Common myeloid progenitor, CD34-positive (primary cell): Measurements from ENCODE around the gene SSX2B. TPM values are rescaled to one million over a fixed set of nuclear protein-coding genes. Genes with fewer than 3 reads are reported as not detected.
"Not testable (repeated sequence)": the region's sequence is repeated elsewhere in the genome, so short reads cannot be mapped to it uniquely, and the experiment has no call there.

Source experiments
- CTCF ChIA-PET: fragments of 350-600 bp; sonication (Branson Sonifier 250); formaldehyde crosslinking; loops from one replicate; lab custom pipeline; 2021; ENCODE audit warnings: antibody characterized with exemption; lab: Charles Lee
- POLR2A ChIA-PET: fragments of 350-600 bp; sonication (Branson Sonifier 250); formaldehyde crosslinking; loops from one replicate; lab custom pipeline; 2021; ENCODE audit warnings: antibody characterized with exemption; lab: Charles Lee
- DNase-seq, 3 donors: peaks; one replicate each; pipeline versions ENCODE4 v3.0.0 to v3.0.0-alpha.2; 2013
- H3K27ac ChIP-seq, 2 experiments: 1 replicate in 1 of 2; 2 replicates in 1 of 2; pipeline ENCODE4 v1.7.0; 2013; ENCODE audit warnings: inconsistent platforms in 2 of 2, low read length in 2 of 2, mild to moderate bottlenecking in 2 of 2, low read depth in 1 of 2, moderate library complexity in 1 of 2; ENCODE audit not compliant: severe bottlenecking in 2 of 2, insufficient read depth in 1 of 2, poor library complexity in 1 of 2
- H3K27me3 ChIP-seq, 5 experiments: replicated peaks in 2 of 5; 1 replicate in 3 of 5; 2 replicates in 2 of 5; pipeline versions ENCODE4 v1.6.1 to v1.7.0; 2013; ENCODE audit warnings: low read length in 4 of 5, mild to moderate bottlenecking in 2 of 5, moderate library complexity in 2 of 5, inconsistent platforms in 1 of 5; ENCODE audit not compliant: insufficient read depth in 5 of 5, control insufficient read depth in 4 of 5
- H3K36me3 ChIP-seq, 4 experiments: 1 replicate in 2 of 4; 2 replicates in 2 of 4; pipeline versions ENCODE4 v1.6.1 to v1.7.0; 2013; ENCODE audit warnings: low read length in 3 of 4, control low read depth in 1 of 4, mild to moderate bottlenecking in 1 of 4; ENCODE audit not compliant: control insufficient read depth in 4 of 4, insufficient read depth in 4 of 4
- H3K4me1 ChIP-seq, 4 experiments: 1 replicate in 3 of 4; 2 replicates in 1 of 4; pipeline versions ENCODE4 v1.6.1 to v1.7.1; 2013; ENCODE audit warnings: low read length in 3 of 4, mild to moderate bottlenecking in 3 of 4, control low read depth in 1 of 4, inconsistent platforms in 1 of 4, moderate library complexity in 1 of 4; ENCODE audit not compliant: control insufficient read depth in 4 of 4, insufficient read depth in 4 of 4; ENCODE audit errors: control extremely low read depth in 1 of 4
- H3K4me3 ChIP-seq, 7 experiments: 1 replicate in 4 of 7; 2 replicates in 3 of 7; pipeline versions ENCODE4 v1.5.1 to v1.7.0; 2013; ENCODE audit warnings: mild to moderate bottlenecking in 7 of 7, low read length in 6 of 7, moderate library complexity in 6 of 7, inconsistent platforms in 2 of 7, low read depth in 2 of 7, control low read depth in 1 of 7; ENCODE audit not compliant: insufficient read depth in 4 of 7, control insufficient read depth in 1 of 7; ENCODE audit errors: extremely low read depth in 1 of 7
- H3K9me3 ChIP-seq, 5 experiments: 1 replicate in 4 of 5; 2 replicates in 1 of 5; pipeline versions ENCODE4 v1.6.1 to v1.7.1; 2013; ENCODE audit warnings: low read length in 4 of 5, mild to moderate bottlenecking in 2 of 5, inconsistent platforms in 1 of 5, low read depth in 1 of 5, moderate library complexity in 1 of 5; ENCODE audit not compliant: control insufficient read depth in 4 of 5, insufficient read depth in 2 of 5; ENCODE audit errors: control extremely low read depth in 1 of 5
- WGBS: methylation state at CpG from one replicate; pipeline ENCODE4 v1.1.5; 2013; ENCODE audit not compliant: insufficient coverage; 5-methylcytosine and 5-hydroxymethylcytosine counted together
- polyA plus RNA-seq: library from polyadenylated mRNA; unstranded; fragments of 120-200 nt; gene quantifications from one replicate; pipeline ENCODE4 v1.2.1, GENCODE V29; 2013

The SSX2B gene
- not detected for polyA plus RNA-seq

GRCh38 chrX:52750952-52751351 is at the start of gene SSX2B:
SSX2B (plus strand) TSS chrX:52751252; CDS start chrX:52752681, 1,429 bp downstream.
- H3K27me3 ChIP-seq, POLR2A ChIA-PET, H3K27ac ChIP-seq, H3K4me3 ChIP-seq, H3K36me3 ChIP-seq, DNase-seq, H3K9me3 ChIP-seq, CTCF ChIA-PET, H3K4me1 ChIP-seq: not testable (repeated sequence)
- no CpG with 5 or more reads among the region's 13 CpGs for WGBS

- H3K27ac ChIP-seq, H3K4me1 ChIP-seq, CTCF ChIA-PET, H3K36me3 ChIP-seq, DNase-seq, POLR2A ChIA-PET, H3K4me3 ChIP-seq, H3K27me3 ChIP-seq, H3K9me3 ChIP-seq: not testable (repeated sequence)
- WGBS: no CpG with 5 or more reads among the region's 13 CpGs
Observed at GRCh38 chrX:52707078-52707477, 44.0 kb upstream of the SSX2B start, which contains the start of gene SSX2. SSX2 (minus strand) TSS chrX:52707178; CDS start chrX:52705749, 1,429 bp downstream.

- H3K27ac ChIP-seq, H3K9me3 ChIP-seq, H3K36me3 ChIP-seq, CTCF ChIA-PET, DNase-seq, H3K4me3 ChIP-seq, POLR2A ChIA-PET, H3K4me1 ChIP-seq, H3K27me3 ChIP-seq: not testable (repeated sequence)
- WGBS: no CpG with 5 or more reads among the region's 5 CpGs
Observed at GRCh38 chrX:52765983-52766382, 14.9 kb downstream of the SSX2B start.

- H3K4me1 ChIP-seq, DNase-seq, H3K4me3 ChIP-seq, H3K27ac ChIP-seq, POLR2A ChIA-PET, H3K9me3 ChIP-seq, H3K36me3 ChIP-seq, CTCF ChIA-PET, H3K27me3 ChIP-seq: not testable (repeated sequence)
- 98% methylated on average over 4 of the region's 11 CpGs for WGBS
Observed at GRCh38 chrX:52773504-52773903, 22.5 kb downstream of the SSX2B start.

- H3K36me3 ChIP-seq, H3K27ac ChIP-seq, H3K4me3 ChIP-seq, POLR2A ChIA-PET, H3K9me3 ChIP-seq, H3K4me1 ChIP-seq, CTCF ChIA-PET, DNase-seq: not testable (repeated sequence)
- peaks cover 0 to 13% (median 0%) of the 10 kb centered on the region in 5 experiments for H3K27me3 ChIP-seq
- WGBS: 94% methylated on average over 2 of the region's 2 CpGs
Observed at GRCh38 chrX:52797327-52797726, 46.3 kb downstream of the SSX2B start, which contains the start of gene SPANXN5. SPANXN5 (minus strand) TSS chrX:52797427; CDS start chrX:52797348, 79 bp downstream.

GRCh38 chrX:52804876-52805275 is 53.8 kb downstream of the SSX2B start:
- H3K9me3 ChIP-seq, H3K4me1 ChIP-seq, H3K27ac ChIP-seq, DNase-seq, CTCF ChIA-PET, H3K4me3 ChIP-seq, POLR2A ChIA-PET, H3K36me3 ChIP-seq: not testable (repeated sequence)
- 83% methylated on average over 1 of the region's 2 CpGs for WGBS
- peaks cover 0 to 17% (median 0%) of the 10 kb centered on the region in 5 experiments for H3K27me3 ChIP-seq
